Lung microvascular endothelial cell (primary cell): ENCODE data around the gene CACNA2D2. TPM values are rescaled to one million over a fixed set of nuclear protein-coding genes. Genes with fewer than 3 reads are reported as not detected.

Experiments used
- DNase-seq, 2 donors: peaks; one replicate each; pipeline versions ENCODE4 v3.0.0 to v3.0.0-alpha.2; 2010; ENCODE audit warnings: low read depth in 2 of 2
- total RNA-seq: library from RNA; depleted of rRNA; stranded (reverse); fragments of >200 nt; gene quantifications from 2 replicates; pipeline ENCODE4 v1.2.1, GENCODE V29; 2014

Gene CACNA2D2
- total RNA-seq, 1 donor from 2014 or later, result under 0.01 TPM

DNA sequence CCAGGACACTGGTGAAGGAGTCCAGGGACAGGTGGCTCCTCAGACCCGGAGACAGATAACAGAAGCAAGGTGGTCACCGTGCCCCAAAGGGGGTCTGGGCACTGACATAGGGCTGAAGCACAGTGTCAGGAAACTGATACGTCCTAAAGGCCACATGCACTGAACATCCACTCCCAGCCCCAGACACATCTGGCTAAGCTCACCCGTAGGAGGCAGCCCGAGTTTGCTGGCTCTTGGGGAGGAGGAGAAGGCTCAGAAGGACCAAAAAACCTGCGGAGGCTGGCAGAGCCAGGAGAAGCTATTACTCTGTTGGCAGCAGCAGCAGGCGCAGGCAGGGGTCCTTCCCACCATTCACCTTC is 1.2 kb downstream of the CACNA2D2 start:
- DNase-seq, result no peak

DNA sequence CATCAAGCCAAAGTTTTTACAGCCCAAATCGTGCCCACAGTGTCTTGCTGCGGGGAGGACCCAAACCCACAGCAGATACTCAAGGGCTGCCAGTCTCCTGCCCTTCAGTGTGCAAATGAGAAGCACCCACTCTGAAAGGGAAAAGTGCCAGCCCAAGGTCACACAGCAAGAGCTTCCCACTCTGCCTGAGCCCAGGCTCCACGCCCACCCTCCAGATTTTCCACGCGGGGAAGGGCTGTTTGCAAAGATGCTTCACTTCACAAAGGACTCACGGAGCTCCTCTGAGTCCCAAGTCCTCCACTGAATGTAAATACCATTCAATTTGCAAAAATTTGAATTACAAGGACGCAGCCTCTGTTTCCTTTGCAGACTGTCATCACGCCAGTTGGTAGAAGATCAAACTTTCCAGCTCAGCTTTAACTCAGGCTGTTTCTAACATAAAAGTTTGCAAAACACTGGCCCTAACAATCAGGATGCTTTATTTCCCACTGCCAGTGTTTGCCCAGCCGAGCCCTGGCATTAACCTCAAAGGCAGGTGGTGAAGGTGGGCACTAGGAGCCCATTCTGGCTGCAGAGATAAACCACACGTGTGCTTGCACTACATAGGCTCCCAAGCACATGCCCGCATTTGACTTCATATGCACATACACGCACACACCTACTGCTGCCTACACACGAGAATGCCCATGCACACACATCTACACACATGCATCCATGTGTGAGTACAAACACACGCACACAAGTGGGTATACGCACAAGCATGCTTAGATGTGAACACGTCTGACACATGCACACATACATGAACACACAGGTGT is 7.6 kb downstream of the CACNA2D2 start:
- DNase-seq, result no peak

GRCh38 chr3:50494126-50494525 is 9.3 kb downstream of the CACNA2D2 start:
- no peak for DNase-seq

- no peak for DNase-seq
These were observed 9.8 kb downstream of the CACNA2D2 start for GRCh38 chr3:50493623-50494022.

DNA sequence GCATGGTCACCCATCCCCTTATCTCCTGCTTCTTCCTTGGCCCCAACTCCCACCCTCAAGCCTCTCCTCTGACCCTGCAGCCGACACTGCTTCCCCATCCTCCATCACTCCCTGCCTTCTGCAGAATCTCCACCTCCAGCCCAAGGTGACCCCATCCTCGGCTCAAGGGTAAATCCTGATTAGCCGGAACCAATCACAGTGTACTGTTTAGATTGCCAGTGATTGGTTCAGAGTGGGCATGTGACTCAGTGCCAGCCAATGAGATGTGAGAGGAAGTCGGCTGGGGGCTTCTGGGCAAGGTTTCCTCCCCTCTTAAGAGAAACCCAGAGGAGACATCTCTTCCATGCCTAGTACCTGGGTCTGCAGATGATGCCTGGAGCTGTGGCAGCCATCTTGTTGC is 10.3 kb downstream of the CACNA2D2 start:
- DNase-seq, result no peak

GRCh38 chr3:50491023-50491422 is 12.4 kb downstream of the CACNA2D2 start:
- DNase-seq, result no peak

- no peak for DNase-seq
These were observed 13.0 kb downstream of the CACNA2D2 start for GRCh38 chr3:50490424-50490823.

- DNase-seq, result no peak
These were observed 16.3 kb downstream of the CACNA2D2 start for GRCh38 chr3:50487181-50487580.

DNA sequence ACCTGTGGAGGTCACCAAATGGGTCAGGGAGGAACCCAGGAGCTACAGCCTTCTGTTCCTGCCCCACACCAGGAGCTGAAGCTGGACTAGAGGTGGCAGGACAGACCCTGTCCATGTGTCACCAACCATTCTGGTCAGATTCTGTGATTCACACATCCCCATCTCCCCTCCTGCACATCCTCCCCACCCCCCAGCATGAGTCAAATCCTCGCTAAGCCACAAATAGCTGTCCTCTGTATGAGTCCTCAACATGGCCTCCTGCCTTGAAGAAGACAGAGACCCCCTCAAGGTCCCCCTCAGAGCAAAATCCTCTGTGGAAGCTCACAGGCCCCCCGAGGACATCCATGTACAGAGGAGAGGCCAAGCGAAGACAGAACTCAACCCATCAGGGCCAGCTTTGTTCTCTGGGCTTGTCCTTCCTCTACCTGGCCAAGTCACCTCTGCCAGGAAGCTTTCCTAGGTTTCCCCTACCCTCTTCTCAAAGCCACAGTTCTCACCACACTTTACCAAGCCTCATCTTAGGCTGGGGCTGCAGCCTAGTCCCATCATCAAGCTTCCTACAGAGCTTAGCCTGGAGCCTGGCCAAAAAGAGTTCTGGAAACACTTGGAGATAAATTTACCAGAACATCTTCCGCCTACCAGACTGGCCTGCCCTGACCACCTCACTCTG is 17.1 kb downstream of the CACNA2D2 start:
- DNase-seq, result no peak

DNA sequence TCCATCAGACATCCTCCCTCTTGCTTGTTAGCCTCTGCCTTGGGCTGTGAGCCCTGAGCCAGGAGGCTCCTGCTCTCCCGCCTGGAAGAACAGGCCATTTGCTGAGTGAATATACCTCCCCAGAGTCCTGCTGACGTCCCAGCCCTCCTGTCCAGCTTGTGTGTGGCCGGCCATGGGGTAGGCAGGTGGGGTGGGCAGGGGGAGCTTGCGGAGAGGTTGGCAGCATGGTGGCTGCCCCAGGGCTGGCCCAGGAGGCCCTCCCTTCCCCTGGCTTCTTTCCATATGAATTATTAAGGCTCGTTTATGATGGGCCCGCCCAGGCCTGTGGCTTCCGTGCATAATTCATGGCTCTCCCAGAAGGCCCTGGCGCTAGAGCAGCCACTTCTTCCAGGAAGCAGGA is 18.7 kb downstream of the CACNA2D2 start:
- DNase-seq, result no peak

- no peak for DNase-seq
These were observed 20.1 kb downstream of the CACNA2D2 start for GRCh38 chr3:50483374-50483773.

DNA sequence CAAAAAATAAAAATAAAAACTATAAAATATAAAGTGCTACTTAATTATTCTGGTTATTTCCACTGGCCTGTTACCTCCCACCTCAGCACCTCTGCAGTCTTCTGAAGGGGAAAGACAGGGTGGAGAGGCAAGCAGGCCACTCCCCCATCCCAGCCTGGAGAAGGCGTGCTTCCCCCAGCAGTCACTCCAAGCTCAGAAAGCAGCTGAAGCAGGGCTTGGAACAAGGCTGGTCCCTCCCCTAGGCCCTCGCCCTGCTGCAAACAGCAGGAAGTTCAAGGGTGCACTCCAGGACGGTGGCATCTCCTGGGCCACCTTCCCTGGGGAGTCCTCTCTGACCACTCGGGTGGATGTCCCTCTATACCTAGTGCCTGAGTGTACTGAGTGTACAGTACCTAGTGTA is 21.4 kb downstream of the CACNA2D2 start:
- DNase-seq, result no peak

DNA sequence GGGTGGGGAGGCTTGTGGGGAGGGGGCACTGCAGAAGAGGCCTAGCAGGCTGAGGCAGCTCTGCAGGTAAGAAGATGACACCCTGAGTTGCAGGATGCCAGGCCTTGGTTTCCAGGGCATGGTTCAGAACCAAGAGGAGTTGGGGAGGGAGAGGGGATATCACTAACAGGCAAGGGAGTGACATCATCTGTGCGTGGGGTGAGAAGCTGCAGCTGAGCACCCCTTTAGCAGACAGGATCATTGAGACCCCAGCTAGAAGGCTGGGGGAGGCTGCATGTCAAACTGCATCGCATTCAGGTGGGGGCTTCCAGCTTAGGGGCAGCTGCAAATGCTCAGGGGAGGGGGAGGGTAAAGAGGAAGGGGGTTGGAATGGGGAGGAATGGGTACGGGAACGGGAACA is 23.0 kb downstream of the CACNA2D2 start:
- no peak for DNase-seq

GRCh38 chr3:50479523-50479922 is 23.9 kb downstream of the CACNA2D2 start:
- no peak for DNase-seq

DNA sequence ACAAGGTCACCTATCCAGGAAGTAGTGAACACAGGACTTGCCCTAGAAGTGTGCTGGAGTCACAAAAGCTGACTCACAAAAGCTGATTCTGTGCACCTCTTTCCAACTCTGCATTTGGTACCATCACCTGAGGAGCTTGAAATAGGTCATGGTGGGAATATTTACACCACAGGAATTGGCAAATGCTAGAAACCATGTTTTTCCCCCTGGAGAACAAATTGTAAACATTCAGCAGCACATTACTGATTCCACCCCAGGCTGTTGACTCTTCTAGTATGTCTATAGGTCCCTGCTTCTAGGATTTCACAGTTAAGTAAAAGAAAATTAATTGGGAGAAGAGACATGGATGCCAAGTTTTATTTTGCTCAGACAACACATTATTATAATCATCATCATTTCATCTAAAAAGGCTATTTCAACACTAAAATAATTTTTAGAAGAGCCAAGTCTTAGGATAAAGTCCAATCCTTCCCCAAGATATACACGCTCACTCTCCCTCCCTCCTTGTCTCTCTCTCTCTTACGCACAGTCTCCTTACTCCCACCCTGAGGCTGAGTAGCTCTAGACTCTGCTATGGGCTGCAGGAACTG is 24.7 kb downstream of the CACNA2D2 start:
- no peak for DNase-seq

DNA sequence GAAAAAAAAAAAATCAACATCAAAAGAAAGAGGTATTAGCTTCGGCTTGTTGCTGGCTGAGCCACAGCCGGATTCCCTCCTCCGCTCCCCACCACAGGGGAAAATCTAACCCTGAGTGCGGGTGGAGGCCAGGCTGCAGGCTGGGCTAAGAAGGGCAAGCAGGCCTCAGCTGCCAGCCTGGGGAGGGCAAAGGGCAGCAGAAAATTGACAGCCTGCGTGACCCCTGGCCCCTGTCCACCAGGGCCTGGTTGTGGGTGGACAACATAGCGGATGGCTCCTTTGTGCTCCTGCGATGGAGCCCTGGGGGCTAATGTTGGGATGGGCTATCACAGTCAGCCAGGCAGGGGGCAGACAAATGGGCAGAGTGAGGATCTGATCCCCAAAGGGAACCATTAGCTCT is 25.4 kb downstream of the CACNA2D2 start:
- no peak for DNase-seq

GRCh38 chr3:50475348-50475747 is 28.1 kb downstream of the CACNA2D2 start:
- DNase-seq, result no peak

DNA sequence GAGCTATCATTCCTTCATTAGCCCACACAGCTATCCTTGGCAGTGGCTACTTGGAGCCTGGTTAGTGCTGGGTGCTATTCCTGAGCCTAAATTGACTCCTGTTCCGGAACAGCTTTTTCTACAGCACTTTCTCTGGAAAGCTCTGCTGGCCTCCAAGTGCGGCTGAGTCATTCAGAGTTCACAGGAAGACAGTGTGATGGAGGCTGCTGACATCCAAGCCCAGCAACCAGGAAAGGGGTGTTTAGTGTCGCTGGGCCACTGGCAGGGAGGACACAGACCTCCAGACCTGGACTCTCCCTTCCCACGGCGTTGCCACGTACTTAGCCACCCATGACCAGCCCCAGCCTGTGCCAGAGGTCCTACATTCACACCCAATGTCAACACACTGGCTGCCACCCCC is 28.7 kb downstream of the CACNA2D2 start:
- peak; percentile 37 to 68 for DNase-seq

GRCh38 chr3:50473768-50474167 is 29.7 kb downstream of the CACNA2D2 start:
- no peak for DNase-seq

GRCh38 chr3:50472958-50473357 is 30.5 kb downstream of the CACNA2D2 start:
- DNase-seq, result no peak

- no peak for DNase-seq
These were observed 32.8 kb downstream of the CACNA2D2 start for GRCh38 chr3:50470658-50471057.

DNA sequence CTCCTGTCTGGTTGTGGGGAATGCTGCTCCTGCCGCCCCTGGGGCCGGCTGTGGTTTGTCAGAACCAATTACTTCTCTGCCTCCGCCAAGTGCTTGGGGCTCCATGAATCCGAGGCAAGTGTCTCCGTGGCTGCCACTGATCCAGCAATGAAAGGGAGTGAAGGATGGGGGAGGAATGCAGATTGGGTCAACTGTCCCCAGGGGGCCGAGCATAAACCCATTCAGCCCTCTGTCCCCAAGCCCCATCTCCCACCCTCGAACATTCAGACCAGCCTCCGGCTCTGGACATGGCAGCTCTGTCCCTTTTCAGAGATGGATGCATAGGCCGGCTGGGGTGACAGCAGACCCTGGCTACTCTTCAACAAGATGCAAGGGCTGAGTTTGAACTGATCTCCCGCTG is 35.5 kb downstream of the CACNA2D2 start:
- DNase-seq, result no peak

GRCh38 chr3:50466177-50466576 is 37.3 kb downstream of the CACNA2D2 start:
- no peak for DNase-seq
